PFSK-1 (cell line): ENCODE measurements around the gene FUBP3.

Source experiments
- FOXP2 ChIP-seq: optimal IDR thresholded peaks from 2 replicates; pipeline ENCODE3; 2011; ENCODE audit warnings: borderline replicate concordance, control low read depth, inconsistent platforms; ENCODE audit not compliant: insufficient read depth; ENCODE audit errors: extremely low read length, extremely low read depth
- POLR2AphosphoS5 ChIP-seq: IDR thresholded peaks from 2 replicates; pipeline ENCODE4 v1.6.1; 2012; ENCODE audit warnings: low read depth, mild to moderate bottlenecking, control low read depth, low read length, moderate library complexity
- REST ChIP-seq, 2 experiments: IDR thresholded peaks; 2 replicates each; pipeline versions ENCODE4 v1.6.1 to v1.8.0; 2011 to 2012; ENCODE audit warnings: low read depth in 2 of 2, low read length in 2 of 2, control low read depth in 1 of 2, inconsistent platforms in 1 of 2, mild to moderate bottlenecking in 1 of 2, moderate library complexity in 1 of 2; ENCODE audit not compliant: insufficient read depth in 1 of 2
- SIN3A ChIP-seq: IDR thresholded peaks from 2 replicates; pipeline ENCODE4 v1.6.1; 2012; ENCODE audit warnings: mild to moderate bottlenecking, low read length, moderate library complexity, borderline replicate concordance; ENCODE audit not compliant: insufficient read depth
- TAF1 ChIP-seq: IDR thresholded peaks from 2 replicates; pipeline ENCODE4 v1.6.1; 2012; ENCODE audit warnings: low read length, control low read depth, borderline replicate concordance; ENCODE audit not compliant: insufficient read depth

FUBP3 gene

GRCh38 chr9:130662970-130663257 is 83.5 kb downstream of the FUBP3 start:
- TF ChIP-seq REST (IDR thresholded peaks at IDR 0.05; ENCODE audit: insufficient read depth in 1 of 2, low read depth in 2 of 2, low read length in 2 of 2) (no peak), POLR2AphosphoS5 (no peak), TAF1 (no peak), SIN3A (no peak), FOXP2 (no peak)

GRCh38 chr9:130663258-130663976 is 84.0 kb downstream of the FUBP3 start:
- TF ChIP-seq FOXP2, result no peak
- no peak for TF ChIP-seq TAF1
- TF ChIP-seq REST (IDR thresholded peaks at IDR 0.05; ENCODE audit: insufficient read depth in 1 of 2, low read depth in 2 of 2, low read length in 2 of 2), result no peak
- no peak for TF ChIP-seq POLR2AphosphoS5
- no peak for TF ChIP-seq SIN3A

- TF ChIP-seq TAF1, result no peak
- TF ChIP-seq REST (IDR thresholded peaks at IDR 0.05; ENCODE audit: insufficient read depth in 1 of 2, low read depth in 2 of 2, low read length in 2 of 2), result no peak
- TF ChIP-seq SIN3A, result no peak
- no peak for TF ChIP-seq FOXP2
- no peak for TF ChIP-seq POLR2AphosphoS5
These were observed 84.5 kb downstream of the FUBP3 start for GRCh38 chr9:130663977-130664250.

GRCh38 chr9:130664251-130665028 is 85.1 kb downstream of the FUBP3 start, which contains the start of gene PRDM12:
Gene PRDM12 (plus strand): TSS chr9:130664594. CDS start chr9:130664654, 60 bp downstream.
- TF ChIP-seq POLR2AphosphoS5, result no peak
- TF ChIP-seq SIN3A, result no peak
- no peak for TF ChIP-seq FOXP2
- no peak for TF ChIP-seq REST (IDR thresholded peaks at IDR 0.05; ENCODE audit: insufficient read depth in 1 of 2, low read depth in 2 of 2, low read length in 2 of 2)
- TF ChIP-seq TAF1, result no peak
